Smooth muscle cell (in vitro differentiated cells): ENCODE results near the gene ZDHHC1. TPM values are rescaled to one million over a fixed set of nuclear protein-coding genes. Genes with fewer than 3 reads are reported as not detected.
A peak's percentile ranks its signal among the peaks of the same experiment; 100 is the strongest.
"Not testable (repeated sequence)": the region's sequence is repeated elsewhere in the genome, so short reads cannot be mapped to it uniquely, and the experiment has no call there.

Experiments used
- DNase-seq: peaks from one replicate; lab custom pipeline; 2025; ENCODE audit not compliant: unreplicated experiment; lab: John Stamatoyannopoulos, UW
- H2AFZ ChIP-seq: fragments of 200-600 bp; sonication (generic); 2 replicates; pipeline ENCODE4 v1.6.0; 2016; ENCODE audit warnings: antibody characterized with exemption, low read depth, mild to moderate bottlenecking
- H3F3A ChIP-seq: fragments of 200-600 bp; sonication (generic); 2 replicates; pipeline ENCODE4 v1.6.0; 2017; ENCODE audit warnings: antibody characterized with exemption, low read depth
- H3K27ac ChIP-seq: fragments of 200-600 bp; sonication (generic); 2 replicates; pipeline ENCODE4 v1.5.1; 2016; ENCODE audit warnings: low read depth, mild to moderate bottlenecking
- H3K27me3 ChIP-seq: fragments of 200-600 bp; sonication (generic); 2 replicates; pipeline ENCODE4 v1.6.1; 2016; ENCODE audit warnings: low read depth, mild to moderate bottlenecking
- H3K36me3 ChIP-seq: fragments of 200-600 bp; sonication (generic); 2 replicates; pipeline ENCODE4 v1.5.1; 2016; ENCODE audit warnings: low read depth
- H3K4me1 ChIP-seq: fragments of 200-600 bp; sonication (generic); 2 replicates; pipeline ENCODE4 v1.5.1; 2016; ENCODE audit warnings: low read depth
- H3K4me2 ChIP-seq: fragments of 200-600 bp; sonication (generic); 2 replicates; pipeline ENCODE4 v1.6.0; 2016; ENCODE audit warnings: mild to moderate bottlenecking
- H3K4me3 ChIP-seq: fragments of 200-600 bp; sonication (generic); 2 replicates; pipeline ENCODE4 v1.5.1; 2016; ENCODE audit warnings: mild to moderate bottlenecking
- H3K79me2 ChIP-seq: fragments of 200-600 bp; sonication (generic); 2 replicates; pipeline ENCODE4 v1.6.0; 2016; ENCODE audit warnings: low read depth, mild to moderate bottlenecking
- H3K9ac ChIP-seq: fragments of 200-600 bp; sonication (generic); 2 replicates; pipeline ENCODE4 v1.6.0; 2016; ENCODE audit warnings: low read depth
- H3K9me3 ChIP-seq: fragments of 200-600 bp; sonication (generic); replicated peaks from 2 replicates; pipeline ENCODE4 v1.5.1; 2016; ENCODE audit warnings: low read depth
- H4K20me1 ChIP-seq: fragments of 200-600 bp; sonication (generic); 2 replicates; pipeline ENCODE4 v1.6.0; 2016; ENCODE audit warnings: low read depth
- CTCF ChIP-seq: fragments of 200-600 bp; sonication (generic); IDR thresholded peaks from 2 replicates; pipeline ENCODE4 v1.5.1; 2017; ENCODE audit warnings: borderline replicate concordance, mild to moderate bottlenecking, antibody characterized with exemption; ENCODE audit not compliant: insufficient read depth, poor library complexity, severe bottlenecking
- WGBS: methylation state at CpG from one replicate; pipeline ENCODE4 v1.1.7; 2016; ENCODE audit warnings: low lambda C conversion rate; 5-methylcytosine and 5-hydroxymethylcytosine counted together
- polyA plus RNA-seq: library from polyadenylated mRNA; unstranded; fragments of >200 nt; fragmentation: Nextera tagmentation; extraction: Ambion mirVana; gene quantifications from 2 replicates; pipeline ENCODE4 v1.2.1, GENCODE V29; 2016
- total RNA-seq: library from RNA; depleted of rRNA; stranded (reverse); fragments of >200 nt; gene quantifications from 2 replicates; pipeline ENCODE4 v1.2.3, GENCODE V29; 2014

Gene ZDHHC1
- total and polyA plus RNA-seq, 2 experiments from 2014 or later: 7.9 to 15.7 TPM

- Histone ChIP-seq H3F3A (no peaks in the 10 kb centered on the region), H2AFZ (no peak overlapping the region), H3K4me2 (no peak overlapping the region), H3K9ac (no peak overlapping the region), H3K36me3 (no peaks in the 10 kb centered on the region), H3K4me1 (no peaks in the 10 kb centered on the region), H3K79me2 (no peaks in the 10 kb centered on the region), H3K9me3 (no peaks in the 10 kb centered on the region), H3K27ac (no peak overlapping the region), H3K27me3 (peaks cover 39% of the 10 kb centered on the region), H4K20me1 (no peaks in the 10 kb centered on the region), H3K4me3 (no peak overlapping the region)
- DNase-seq: no peak
- peak; percentile 27 for TF ChIP-seq CTCF
Measured at GRCh38 chr16:67372664-67373063, 43.6 kb downstream of the ZDHHC1 start.

GRCh38 chr16:67370661-67371060 is 45.6 kb downstream of the ZDHHC1 start:
- WGBS: 85% methylated on average over 4 of the region's 4 CpGs

GRCh38 chr16:67364600-67365235 is 51.6 kb downstream of the ZDHHC1 start:
- no peak for DNase-seq
- H3K36me3 ChIP-seq: no peaks in the 10 kb centered on the region
- no peak overlapping the region for H3K4me3 ChIP-seq
- H3F3A ChIP-seq: no peaks in the 10 kb centered on the region
- no peaks in the 10 kb centered on the region for H3K79me2 ChIP-seq
- H2AFZ ChIP-seq: no peak overlapping the region
- H4K20me1 ChIP-seq: no peaks in the 10 kb centered on the region
- no peak overlapping the region for H3K9ac ChIP-seq
- H3K27ac ChIP-seq: no peak overlapping the region
- H3K27me3 ChIP-seq: peaks cover 88% of the 10 kb centered on the region
- H3K4me2 ChIP-seq: no peak overlapping the region
- no peak for TF ChIP-seq CTCF
- no peaks in the 10 kb centered on the region for H3K4me1 ChIP-seq
- no peaks in the 10 kb centered on the region for H3K9me3 ChIP-seq

More at GRCh38 chr16:67370661-67371060, 45.6 kb downstream of the ZDHHC1 start:
- no peak overlapping the region for H2AFZ ChIP-seq
- H3K9me3 ChIP-seq: no peaks in the 10 kb centered on the region
- peaks cover 58% of the 10 kb centered on the region for H3K27me3 ChIP-seq
- H3K4me3 ChIP-seq: no peak overlapping the region
- no peak for DNase-seq
- H4K20me1 ChIP-seq: no peaks in the 10 kb centered on the region
- H3K36me3 ChIP-seq: no peaks in the 10 kb centered on the region
- no peak overlapping the region for H3K27ac ChIP-seq
- H3F3A ChIP-seq: no peaks in the 10 kb centered on the region
- H3K4me2 ChIP-seq: no peak overlapping the region
- H3K9ac ChIP-seq: no peak overlapping the region
- TF ChIP-seq CTCF: no peak
- no peaks in the 10 kb centered on the region for H3K79me2 ChIP-seq
- H3K4me1 ChIP-seq: no peaks in the 10 kb centered on the region

- Histone ChIP-seq H3K79me2 (no peaks in the 10 kb centered on the region), H4K20me1 (no peaks in the 10 kb centered on the region), H3K4me1 (no peaks in the 10 kb centered on the region), H2AFZ (no peak overlapping the region), H3K27ac (no peak overlapping the region), H3K9me3 (no peaks in the 10 kb centered on the region), H3K36me3 (no peaks in the 10 kb centered on the region), H3F3A (no peaks in the 10 kb centered on the region), H3K27me3 (peaks cover 70% of the 10 kb centered on the region), H3K4me2 (no peak overlapping the region), H3K9ac (no peak overlapping the region), H3K4me3 (no peak overlapping the region)
- DNase-seq: no peak
- WGBS: 92% methylated on average over 3 of the region's 3 CpGs
- TF ChIP-seq CTCF: no peak
Measured at GRCh38 chr16:67361038-67361437, 55.2 kb downstream of the ZDHHC1 start.

- not testable (repeated sequence) for H3F3A ChIP-seq, H3K9me3 ChIP-seq, H3K4me1 ChIP-seq, H4K20me1 ChIP-seq, H3K9ac ChIP-seq, DNase-seq, H3K27ac ChIP-seq, H3K4me3 ChIP-seq, H3K4me2 ChIP-seq, H3K79me2 ChIP-seq, H3K36me3 ChIP-seq, H2AFZ ChIP-seq
- 92% methylated on average over 8 of the region's 8 CpGs for WGBS
- H3K27me3 ChIP-seq: peaks cover 62% of the 10 kb centered on the region
Measured at GRCh38 chr16:67359540-67360269, 56.6 kb downstream of the ZDHHC1 start.
